Stomach (tissue), 9 donors: ENCODE results near the gene C6orf89. TPM values are rescaled to one million over a fixed set of nuclear protein-coding genes. Genes with fewer than 3 reads are reported as not detected.

Source experiments
- DNase-seq, 2 donors: peaks; one replicate each; pipeline versions ENCODE4 v3.0.0 to v3.0.0-alpha.2; 2013 to 2019
- H3K27ac ChIP-seq, 5 donors: fragments of 200-600 bp in 4 of 5; sonication (generic) in 4 of 5; one replicate each; pipeline ENCODE4 v1.5.1; 2013 to 2019; ENCODE audit warnings: mild to moderate bottlenecking in 1 of 5, moderate library complexity in 1 of 5
- H3K27me3 ChIP-seq, 3 donors: fragments of 200-600 bp; sonication (generic); one replicate each; pipeline ENCODE4 v1.5.1; 2017 to 2019; ENCODE audit warnings: mixed run types in 1 of 3
- H3K36me3 ChIP-seq, 4 donors: fragments of 200-600 bp; sonication (generic); 1 replicate in 3 of 4; 2 replicates in 1 of 4; pipeline ENCODE4 v1.5.1; 2016 to 2019
- H3K4me1 ChIP-seq, 4 donors: fragments of 200-600 bp; sonication (generic); one replicate each; pipeline ENCODE4 v1.5.1; 2016 to 2019
- H3K4me3 ChIP-seq, 4 donors: fragments of 200-600 bp; sonication (generic) in 3 of 4; one replicate each; pipeline ENCODE4 v1.5.1; 2016 to 2019; ENCODE audit warnings: mild to moderate bottlenecking in 1 of 4
- H3K9me3 ChIP-seq, 4 donors: fragments of 200-600 bp; sonication (generic); one replicate each; pipeline ENCODE4 v1.5.1; 2016 to 2019
- CTCF ChIP-seq, 7 experiments: fragments of 450-650 bp in 4 of 7; fragments of 200-600 bp in 3 of 7; sonication (generic) in 3 of 7; IDR thresholded peaks; one replicate each; pipeline ENCODE4 v1.5.1; 2016 to 2019; ENCODE audit warnings: antibody characterized with exemption in 7 of 7, control low read depth in 2 of 7, mild to moderate bottlenecking in 1 of 7
- EP300 ChIP-seq: sonication (generic); formaldehyde crosslinking; IDR thresholded peaks from one replicate; pipeline ENCODE4 v1.6.1; 2017; ENCODE audit warnings: antibody characterized with exemption
- POLR2A ChIP-seq, 4 donors: fragments of 450-650 bp; IDR thresholded peaks; one replicate each; pipeline ENCODE4 v1.6.1; 2016; ENCODE audit warnings: antibody characterized with exemption in 4 of 4, control low read depth in 2 of 4, mild to moderate bottlenecking in 1 of 4, moderate library complexity in 1 of 4
- POLR2AphosphoS5 ChIP-seq, 3 donors: sonication (generic); formaldehyde crosslinking; IDR thresholded peaks; one replicate each; pipeline ENCODE4 v1.6.1; 2016; ENCODE audit warnings: antibody characterized with exemption in 3 of 3
- WGBS, 5 donors: extraction: QIAGEN DNeasy Blood & Tissue Kit in 3 of 5; methylation state at CpG; one replicate each; pipeline versions ENCODE4 v1.1.5 to v1.1.7; 2013 to 2018; 5-methylcytosine and 5-hydroxymethylcytosine counted together
- intact Hi-C: fragments of 100-400 bp; cut with DNase I; formaldehyde crosslinking; loops from one replicate; pipeline ENCODE4 v1.15.1; 2023; ENCODE audit warnings: low total_unique reads
- polyA plus RNA-seq, 3 donors: library from polyadenylated mRNA; stranded (reverse); fragments of 200-250 nt; gene quantifications; one replicate each; pipeline ENCODE4 v1.2.3, GENCODE V29; 2013
- total RNA-seq, 5 donors: library from RNA; depleted of rRNA; stranded (reverse); fragments of >200 nt; gene quantifications; one replicate each; pipeline versions ENCODE4 v1.1.0 to v1.2.3, GENCODE V29; 2014 to 2016
- donor health status: healthy with polysubstance abuse.
- donor health status: Bipolar disorder and iron deficiency.
- donor health status: healthy.

The C6orf89 gene
- total and polyA plus RNA-seq, 8 donors = 7.0 to 47.2 (median 25.1) TPM

GRCh38 chr6:36840432-36841403, 45.0 kb upstream of the C6orf89 start:
- intact Hi-C loops = no loop called here

GRCh38 chr6:36841756-36842155, 44.0 kb upstream of the C6orf89 start:
- Histone ChIP-seq H3K4me3 (no peak overlapping the region), H3K36me3 (no peaks in the 10 kb centered on the region), H3K4me1 (peaks cover 23 to 35% (median 25%) of the 10 kb centered on the region in 4 donors), H3K27me3 (peaks cover 0 to 36% (median 23%) of the 10 kb centered on the region in 3 donors), H3K9me3 (no peaks in the 10 kb centered on the region), H3K27ac (no peak overlapping the region)
- DNase-seq = no peak
- WGBS, 5 donors = 83 to 92% (median 90%) methylated on average over 2 of the region's 2 CpGs
- no peak for TF ChIP-seq EP300
- TF ChIP-seq POLR2A (IDR thresholded peaks at IDR 0.05) = no peak
- no peak for TF ChIP-seq POLR2AphosphoS5 (IDR thresholded peaks at IDR 0.05)
- no peak for TF ChIP-seq CTCF (IDR thresholded peaks at IDR 0.05)
- intact Hi-C loops = no loop called here

More at GRCh38 chr6:36840432-36841403, 45.0 kb upstream of the C6orf89 start:
- Histone ChIP-seq H3K36me3 (no peaks in the 10 kb centered on the region), H3K4me3 (peak overlapping the region; percentile 52 to 64 (median 58)), H3K27ac (peak overlapping the region in 3 of 5 donors; percentile 12 to 67 (median 41)), H3K4me1 (peaks cover 23 to 35% (median 25%) of the 10 kb centered on the region in 4 donors), H3K9me3 (no peaks in the 10 kb centered on the region), H3K27me3 (peaks cover 0 to 36% (median 23%) of the 10 kb centered on the region in 3 donors)
- DNase-seq = peak in 1 of 2 donors; percentile 68
- 8 to 19% (median 12%) methylated on average over 25 to 44 of the region's 44 CpGs for WGBS, 5 donors
- TF ChIP-seq CTCF (IDR thresholded peaks at IDR 0.05) (no peak), POLR2AphosphoS5 (IDR thresholded peaks at IDR 0.05) (no peak), POLR2A (IDR thresholded peaks at IDR 0.05) (no peak), EP300 (no peak)

GRCh38 chr6:36843170-36843569, 42.6 kb upstream of the C6orf89 start:
- intact Hi-C loops = no loop called here
- H3K27ac ChIP-seq = no peak overlapping the region
- WGBS, 5 donors = 82 to 94% (median 90%) methylated on average over 4 of the region's 4 CpGs

More at GRCh38 chr6:36843170-36843569, 42.6 kb upstream of the C6orf89 start:
- no peak overlapping the region for H3K4me3 ChIP-seq
- peaks cover 0 to 30% (median 23%) of the 10 kb centered on the region in 3 donors for H3K27me3 ChIP-seq
- TF ChIP-seq POLR2A (IDR thresholded peaks at IDR 0.05) = no peak
- TF ChIP-seq CTCF (IDR thresholded peaks at IDR 0.05) = no peak
- TF ChIP-seq EP300 = no peak
- no peak for TF ChIP-seq POLR2AphosphoS5 (IDR thresholded peaks at IDR 0.05)
- H3K4me1 ChIP-seq = peaks cover 23 to 38% (median 25%) of the 10 kb centered on the region in 4 donors
- H3K9me3 ChIP-seq = no peaks in the 10 kb centered on the region
- no peaks in the 10 kb centered on the region for H3K36me3 ChIP-seq
- DNase-seq = no peak
